H1 (cell line): ENCODE results near the gene CDCA5. TPM values are rescaled to one million over a fixed set of nuclear protein-coding genes. Genes with fewer than 3 reads are reported as not detected.

Source experiments
- CTCF ChIA-PET: fragments of 300-600 bp; sonication (Branson Sonifier 250); formaldehyde crosslinking; loops from one replicate; lab custom pipeline; 2021; ENCODE audit not compliant: partially characterized antibody; lab: Charles Lee
- POLR2A ChIA-PET: fragments of 300-600 bp; sonication (Branson Sonifier 250); formaldehyde crosslinking; loops from one replicate; lab custom pipeline; 2021; ENCODE audit warnings: inconsistent platforms; ENCODE audit not compliant: partially characterized antibody; lab: Charles Lee
- DNase-seq, 2 experiments: peaks; one replicate each; pipeline versions ENCODE4 v3.0.0 to v3.0.0-alpha.2; 2010 to 2022; ENCODE audit warnings: low spot score in 2 of 2, low read depth in 1 of 2, mixed read lengths in 1 of 2
- FAIRE-seq: peaks from 2 replicates; lab custom pipeline; 2011; peaks lifted over from hg19 to GRCh38; lab: Jason Lieb, UNC
- H2AFZ ChIP-seq: 2 replicates; pipeline ENCODE4 v1.8.1; 2012; ENCODE audit warnings: low read length, inconsistent platforms
- H2AK5ac ChIP-seq: 2 replicates; pipeline ENCODE4 v1.6.1; 2013; ENCODE audit warnings: low read depth, low read length
- H2BK120ac ChIP-seq: replicated peaks from 2 replicates; pipeline ENCODE3; 2013; ENCODE audit warnings: low read depth, low read length, inconsistent platforms
- H2BK12ac ChIP-seq: 2 replicates; pipeline ENCODE4 v1.6.1; 2013; ENCODE audit warnings: low read depth, low read length
- H2BK15ac ChIP-seq: 2 replicates; pipeline ENCODE4 v1.6.1; 2013; ENCODE audit warnings: low read length
- H2BK20ac ChIP-seq: 2 replicates; pipeline ENCODE4 v1.6.1; 2013; ENCODE audit warnings: low read length
- H2BK5ac ChIP-seq: 2 replicates; pipeline ENCODE4 v1.6.1; 2013; ENCODE audit warnings: low read depth, low read length
- H3K14ac ChIP-seq: 2 replicates; pipeline ENCODE4 v1.6.1; 2013; ENCODE audit warnings: inconsistent platforms; ENCODE audit not compliant: insufficient read length
- H3K18ac ChIP-seq: 2 replicates; pipeline ENCODE4 v1.6.1; 2013; ENCODE audit warnings: low read length; ENCODE audit errors: extremely low read depth
- H3K23ac ChIP-seq: 2 replicates; pipeline ENCODE4 v1.6.1; 2013; ENCODE audit warnings: inconsistent platforms; ENCODE audit not compliant: insufficient read length
- H3K23me2 ChIP-seq: 2 replicates; pipeline ENCODE4 v1.6.1; 2013; ENCODE audit warnings: low read depth, low read length
- H3K27ac ChIP-seq: 2 replicates; pipeline ENCODE4 v1.6.1; 2011; ENCODE audit warnings: low read depth, low read length, inconsistent platforms
- H3K27me3 ChIP-seq, 4 experiments: replicated peaks in 1 of 4; 1 replicate in 1 of 4; 2 replicates in 3 of 4; pipeline versions ENCODE4 v1.6.1 to v1.8.1; 2011 to 2013; ENCODE audit warnings: low read length in 3 of 4, mild to moderate bottlenecking in 3 of 4, inconsistent platforms in 2 of 4, mixed read lengths in 2 of 4, moderate library complexity in 1 of 4; ENCODE audit not compliant: control insufficient read depth in 3 of 4, insufficient read depth in 3 of 4; ENCODE audit errors: extremely low read depth in 1 of 4
- H3K36me3 ChIP-seq, 4 experiments: 2 replicates each; pipeline versions ENCODE4 v1.6.1 to v1.8.1; 2011 to 2013; ENCODE audit warnings: mild to moderate bottlenecking in 4 of 4, low read length in 3 of 4, moderate library complexity in 2 of 4, control low read depth in 1 of 4, inconsistent platforms in 1 of 4; ENCODE audit not compliant: insufficient read depth in 4 of 4, control insufficient read depth in 2 of 4
- H3K4ac ChIP-seq: replicated peaks from 2 replicates; pipeline ENCODE3; 2013; ENCODE audit warnings: low read length, low read depth, mixed read lengths, inconsistent platforms; ENCODE audit not compliant: insufficient read length
- H3K4me1 ChIP-seq, 4 experiments: replicated peaks in 1 of 4; 1 replicate in 1 of 4; 2 replicates in 3 of 4; pipeline versions ENCODE4 v1.6.1 to v1.8.1; 2011 to 2013; ENCODE audit warnings: low read length in 3 of 4, inconsistent platforms in 2 of 4, mixed read lengths in 1 of 4; ENCODE audit not compliant: insufficient read depth in 4 of 4, control insufficient read depth in 3 of 4
- H3K4me2 ChIP-seq, 2 experiments: 2 replicates each; pipeline versions ENCODE4 v1.6.1 to v1.8.1; 2011 to 2013; ENCODE audit warnings: low read depth in 2 of 2, low read length in 2 of 2, control low read depth in 1 of 2, inconsistent platforms in 1 of 2, mild to moderate bottlenecking in 1 of 2; ENCODE audit not compliant: insufficient read depth in 1 of 2
- H3K4me3 ChIP-seq, 4 experiments: fragments of 200-600, 300-600 bp in 1 of 4; sonication (generic), shearing (Covaris generic), sonication (Bioruptor Twin) in 1 of 4; 2 replicates each; pipeline versions ENCODE4 v1.5.1 to v1.8.1; 2011 to 2016; ENCODE audit warnings: low read length in 4 of 4, low read depth in 3 of 4, control low read depth in 2 of 4, inconsistent platforms in 2 of 4, mild to moderate bottlenecking in 2 of 4, mixed read lengths in 1 of 4, moderate library complexity in 1 of 4; ENCODE audit not compliant: insufficient read depth in 2 of 4; ENCODE audit errors: extremely low read depth in 1 of 4
- H3K56ac ChIP-seq: replicated peaks from 2 replicates; pipeline ENCODE3; 2013; ENCODE audit warnings: low read depth, mild to moderate bottlenecking, mixed read lengths, low read length, inconsistent platforms; ENCODE audit not compliant: insufficient read length
- H3K79me1 ChIP-seq: 2 replicates; pipeline ENCODE4 v1.6.1; 2013; ENCODE audit warnings: low read depth, low read length, control low read depth
- H3K79me2 ChIP-seq, 2 experiments: 2 replicates each; pipeline versions ENCODE4 v1.6.1 to v1.8.1; 2012 to 2013; ENCODE audit warnings: low read length in 2 of 2, mild to moderate bottlenecking in 2 of 2, inconsistent platforms in 1 of 2; ENCODE audit not compliant: insufficient read depth in 2 of 2, control insufficient read depth in 1 of 2
- H3K9ac ChIP-seq, 4 experiments: replicated peaks in 1 of 4; 1 replicate in 1 of 4; 2 replicates in 3 of 4; pipeline versions ENCODE4 v1.6.1 to v1.8.1; 2011 to 2013; ENCODE audit warnings: low read depth in 3 of 4, low read length in 3 of 4, control low read depth in 2 of 4, mild to moderate bottlenecking in 2 of 4, moderate library complexity in 2 of 4, inconsistent platforms in 1 of 4; ENCODE audit errors: extremely low read depth in 1 of 4
- H3K9me3 ChIP-seq, 2 experiments: 2 replicates each; pipeline versions ENCODE4 v1.6.1 to v1.8.1; 2012 to 2013; ENCODE audit warnings: mild to moderate bottlenecking in 2 of 2, moderate library complexity in 2 of 2, control low read depth in 1 of 2, inconsistent platforms in 1 of 2, low read depth in 1 of 2, low read length in 1 of 2, mixed read lengths in 1 of 2; ENCODE audit not compliant: insufficient read depth in 2 of 2
- H4K20me1 ChIP-seq, 2 experiments: replicated peaks in 1 of 2; 2 replicates each; pipeline versions ENCODE3 to v1.8.1; 2011 to 2013; ENCODE audit warnings: inconsistent platforms in 2 of 2, low read length in 2 of 2, mild to moderate bottlenecking in 1 of 2; ENCODE audit not compliant: insufficient read depth in 2 of 2, control insufficient read depth in 1 of 2
- H4K5ac ChIP-seq: 2 replicates; pipeline ENCODE4 v1.6.1; 2013; ENCODE audit warnings: low read length, low read depth, mixed read lengths, inconsistent platforms; ENCODE audit not compliant: insufficient read length
- H4K8ac ChIP-seq: 2 replicates; pipeline ENCODE4 v1.8.0; 2013; ENCODE audit warnings: mild to moderate bottlenecking, moderate library complexity, low read length, inconsistent platforms; ENCODE audit not compliant: insufficient read depth; ENCODE audit errors: extremely low read depth
- H4K91ac ChIP-seq: replicated peaks from 2 replicates; pipeline ENCODE3; 2013; ENCODE audit warnings: low read length, mixed read lengths, inconsistent platforms; ENCODE audit not compliant: insufficient read length
- POLR2A ChIP-seq, 2 experiments: IDR thresholded peaks; 1 replicate in 1 of 2; 2 replicates in 1 of 2; pipeline ENCODE4 v1.6.1; 2011; ENCODE audit warnings: low read depth in 2 of 2, low read length in 2 of 2, mild to moderate bottlenecking in 2 of 2; ENCODE audit errors: control extremely low read depth in 1 of 2
- SP4 ChIP-seq: IDR thresholded peaks from 2 replicates; pipeline ENCODE4 v1.6.1; 2012; ENCODE audit warnings: low read length, inconsistent platforms
- WGBS, 2 experiments: shearing (Covaris generic) in 1 of 2; methylation state at CpG; one replicate each; pipeline versions ENCODE4 v1.1.6 to v1.1.7; 2013 to 2015; ENCODE audit warnings: low lambda C conversion rate in 2 of 2, mixed read lengths in 2 of 2, inconsistent platforms in 1 of 2, low coverage in 1 of 2, missing lambda C conversion rate in 1 of 2; ENCODE audit not compliant: insufficient replicate concordance in 2 of 2, insufficient coverage in 1 of 2, insufficient read length in 1 of 2; ENCODE audit errors: extremely low coverage in 1 of 2, missing lambda C conversion rate in 1 of 2; 5-methylcytosine and 5-hydroxymethylcytosine counted together
- polyA plus RNA-seq, 7 experiments: library from polyadenylated mRNA; depleted of rRNA in 3 of 7; stranded (reverse) in 5 of 7; unstranded in 2 of 7; fragments of >200 nt in 5 of 7; fragments of 200-250 nt in 2 of 7; gene quantifications; 1 replicate in 5 of 7; 2 replicates in 1 of 7; 4 replicates in 1 of 7; pipeline versions ENCODE4 v1.2.1 to v1.2.3, GENCODE V29; 2011 to 2013; ENCODE audit warnings: missing spikeins in 2 of 7, mixed read lengths in 2 of 7
- total RNA-seq: library from RNA; stranded (reverse); fragmentation: NEBNext Ultra II Directional; extraction: Animal tissue kit (Norgen Biotek cat#: 25700); gene quantifications from 2 replicates; pipeline ENCODE4 v1.2.1, GENCODE V29; 2021

CDCA5 gene
- total and polyA plus RNA-seq, 2 of the 8 experiments (the other 6 are each of a cell fraction or from before 2014, with no cell fraction given) = 39.2 to 87.0 TPM

DNA sequence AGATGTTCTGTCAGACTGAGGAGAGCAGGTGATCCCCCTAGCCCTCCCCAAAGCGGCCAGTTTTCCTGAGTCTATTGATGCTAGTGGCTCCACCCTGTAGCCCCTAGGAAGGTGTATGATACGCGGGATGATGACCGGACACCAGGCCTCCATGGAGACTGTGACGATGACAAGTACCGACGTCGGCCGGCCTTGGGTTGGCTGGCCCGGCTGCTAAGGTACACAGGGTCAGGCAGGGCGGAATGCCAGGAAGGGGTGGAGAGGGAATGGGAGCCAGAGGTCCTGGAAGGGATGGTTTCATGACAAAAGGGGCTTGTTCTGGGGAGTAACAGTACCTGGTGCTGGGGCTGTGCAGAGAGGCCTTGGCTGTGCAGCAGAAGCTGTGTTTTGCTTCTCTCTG is 3.4 kb upstream of the CDCA5 start:
- Histone ChIP-seq H4K20me1 (peaks cover 0 to 4% of the 10 kb centered on the region in 2 experiments), H2AK5ac (no peak overlapping the region), H3K14ac (no peak overlapping the region), H3K27ac (no peak overlapping the region), H3K4me1 (peaks cover 0 to 9% (median 4%) of the 10 kb centered on the region in 4 experiments; a peak in 5 of 7 replicates), H3K4me2 (no peak overlapping the region), H4K5ac (no peak overlapping the region), H2BK120ac (no peak overlapping the region), H3K56ac (no peak overlapping the region), H2BK20ac (no peak overlapping the region), H3K23ac (no peak overlapping the region), H2BK5ac (no peak overlapping the region), H2BK15ac (no peak overlapping the region), H3K79me1 (peaks cover 17% of the 10 kb centered on the region), H2BK12ac (no peak overlapping the region), H3K36me3 (peaks cover 2 to 14% (median 11%) of the 10 kb centered on the region in 4 experiments; a peak in 6 of 8 replicates), H3K18ac (no peak overlapping the region), H3K4me3 (no peak overlapping the region), H3K9me3 (no peaks in the 10 kb centered on the region), H2AFZ (no peak overlapping the region), H3K9ac (no peak overlapping the region), H4K8ac (no peak overlapping the region; the same call in 1 of the 2 replicates), H3K4ac (no peak overlapping the region), H3K23me2 (peaks cover 8% of the 10 kb centered on the region), H3K79me2 (peaks cover 10 to 18% of the 10 kb centered on the region in 2 experiments), H4K91ac (no peak overlapping the region), H3K27me3 (no peaks in the 10 kb centered on the region)
- FAIRE-seq (no peak), DNase-seq (no peak)
- TF ChIP-seq SP4 (no peak), POLR2A (IDR thresholded peaks at IDR 0.05; ENCODE audit: control extremely low read depth in 1 of 2, low read depth in 2 of 2, low read length in 2 of 2) (peak in 1 of 2 experiments; percentile 24; a peak in 1 of 3 replicates)
- ChIA-PET POLR2A (interaction anchor here (0.7 to 16.8 kb wide), 4 partner anchors 10 to 30 kb away, joined by 3 to 230 read pairs (median 26); partner anchors contain the start of genes CDCA5, VPS51, ZFPL1 and ZNHIT2), CTCF (interaction anchor here (0.9 to 2.3 kb wide), 4 partner anchors 22 to 238 kb away, joined by 3 to 7 read pairs (median 3); no protein-coding TSS in a partner anchor)
- 90% methylated on average over 11 of the region's 11 CpGs; no CpG with 5 or more reads in 1 of the 2 experiments for WGBS, 2 experiments
